Mesothelial cell of epicardium (in vitro differentiated cells): ENCODE results near the gene MRPS18C. TPM values are rescaled to one million over a fixed set of nuclear protein-coding genes. Genes with fewer than 3 reads are reported as not detected.

Experiments used
- DNase-seq, 2 experiments: peaks; one replicate each; pipeline ENCODE4 v3.0.0; 2021; ENCODE audit warnings: low spot score in 2 of 2; ENCODE audit not compliant: unreplicated experiment in 2 of 2
- H3K27ac Mint-ChIP-seq: 2 replicates; pipeline ENCODE4 v1.8.0; 2021; ENCODE audit warnings: mixed read lengths
- H3K27me3 Mint-ChIP-seq: 2 replicates; pipeline ENCODE4 v1.8.0; 2021; ENCODE audit warnings: low read depth, mixed read lengths
- H3K36me3 Mint-ChIP-seq: 2 replicates; pipeline ENCODE4 v1.8.0; 2021; ENCODE audit warnings: mixed read lengths
- H3K4me1 Mint-ChIP-seq: 2 replicates; pipeline ENCODE4 v1.8.0; 2021; ENCODE audit warnings: mixed read lengths
- H3K4me3 Mint-ChIP-seq: 2 replicates; pipeline ENCODE4 v1.8.0; 2021; ENCODE audit warnings: mild to moderate bottlenecking, moderate library complexity, mixed read lengths
- H3K9me3 Mint-ChIP-seq: 2 replicates; pipeline ENCODE4 v1.8.0; 2021; ENCODE audit warnings: mixed read lengths
- total RNA-seq: library from RNA; stranded (reverse); gene quantifications from 3 replicates; pipeline ENCODE4 v1.2.1, GENCODE V29; 2021
- TF ChIP-seq, protein P1 (sequence below): fragments of 200-600 bp; sonication (generic); IDR thresholded peaks from one replicate; pipeline ENCODE4 v1.5.0; 2021; ENCODE audit warnings: antibody characterized with exemption; ENCODE audit not compliant: unreplicated experiment

MRPS18C gene
- total RNA-seq, 1 donor from 2014 or later: 43.1 TPM

DNA sequence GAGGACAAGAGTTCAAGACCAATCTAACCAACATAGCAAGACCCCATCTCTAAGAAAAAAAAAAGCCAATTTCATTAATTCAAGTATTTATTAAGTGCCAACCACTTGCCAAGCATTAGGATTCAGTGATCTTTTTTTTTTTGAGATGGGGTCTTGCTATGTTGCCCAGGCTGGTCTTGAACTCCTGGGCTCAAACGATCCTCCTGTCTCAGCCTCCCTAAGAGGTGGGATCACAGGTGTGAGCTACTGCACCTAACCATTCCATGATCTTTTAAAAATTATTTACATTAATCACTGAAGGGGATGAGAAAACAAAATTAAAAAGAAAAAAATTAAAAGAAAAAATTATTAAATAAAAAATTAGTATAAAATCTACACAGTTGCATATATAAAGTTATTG, 24.7 kb upstream of the MRPS18C start:
- TF ChIP-seq, protein P1, sequence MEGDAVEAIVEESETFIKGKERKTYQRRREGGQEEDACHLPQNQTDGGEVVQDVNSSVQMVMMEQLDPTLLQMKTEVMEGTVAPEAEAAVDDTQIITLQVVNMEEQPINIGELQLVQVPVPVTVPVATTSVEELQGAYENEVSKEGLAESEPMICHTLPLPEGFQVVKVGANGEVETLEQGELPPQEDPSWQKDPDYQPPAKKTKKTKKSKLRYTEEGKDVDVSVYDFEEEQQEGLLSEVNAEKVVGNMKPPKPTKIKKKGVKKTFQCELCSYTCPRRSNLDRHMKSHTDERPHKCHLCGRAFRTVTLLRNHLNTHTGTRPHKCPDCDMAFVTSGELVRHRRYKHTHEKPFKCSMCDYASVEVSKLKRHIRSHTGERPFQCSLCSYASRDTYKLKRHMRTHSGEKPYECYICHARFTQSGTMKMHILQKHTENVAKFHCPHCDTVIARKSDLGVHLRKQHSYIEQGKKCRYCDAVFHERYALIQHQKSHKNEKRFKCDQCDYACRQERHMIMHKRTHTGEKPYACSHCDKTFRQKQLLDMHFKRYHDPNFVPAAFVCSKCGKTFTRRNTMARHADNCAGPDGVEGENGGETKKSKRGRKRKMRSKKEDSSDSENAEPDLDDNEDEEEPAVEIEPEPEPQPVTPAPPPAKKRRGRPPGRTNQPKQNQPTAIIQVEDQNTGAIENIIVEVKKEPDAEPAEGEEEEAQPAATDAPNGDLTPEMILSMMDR: no peak
- Mint-ChIP-seq H3K4me1 (no peaks in the 10 kb centered on the region), H3K27ac (no peak overlapping the region), H3K27me3 (no peaks in the 10 kb centered on the region), H3K36me3 (peaks cover 13% of the 10 kb centered on the region), H3K4me3 (no peak overlapping the region), H3K9me3 (no peaks in the 10 kb centered on the region)
- DNase-seq: no peak

DNA sequence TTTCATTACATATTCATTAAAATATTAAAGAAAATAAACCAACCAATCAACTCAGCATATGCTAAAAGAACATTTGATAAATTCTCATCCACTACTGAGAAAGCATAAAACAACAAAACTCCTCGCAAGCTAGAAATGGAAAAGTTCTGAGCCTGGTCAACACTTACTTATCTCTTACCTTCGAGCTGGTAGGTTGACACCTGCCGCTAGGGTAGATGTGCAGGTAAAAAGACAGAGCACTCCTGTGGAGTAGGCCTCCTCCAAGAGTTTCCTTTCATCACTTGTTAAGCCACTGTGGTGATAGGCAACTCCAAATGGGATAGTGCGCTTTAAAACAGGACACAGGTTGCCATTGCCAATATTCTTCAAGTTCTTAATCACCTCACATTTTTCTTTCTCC, 19.2 kb upstream of the MRPS18C start:
- no peaks in the 10 kb centered on the region for H3K27me3 Mint-ChIP-seq
- no peak overlapping the region for H3K27ac Mint-ChIP-seq
- H3K4me3 Mint-ChIP-seq: no peak overlapping the region
- H3K9me3 Mint-ChIP-seq: no peaks in the 10 kb centered on the region
- no peak for DNase-seq
- peaks cover 16% of the 10 kb centered on the region for H3K36me3 Mint-ChIP-seq
- H3K4me1 Mint-ChIP-seq: no peaks in the 10 kb centered on the region
- TF ChIP-seq, protein P1: no peak

DNA sequence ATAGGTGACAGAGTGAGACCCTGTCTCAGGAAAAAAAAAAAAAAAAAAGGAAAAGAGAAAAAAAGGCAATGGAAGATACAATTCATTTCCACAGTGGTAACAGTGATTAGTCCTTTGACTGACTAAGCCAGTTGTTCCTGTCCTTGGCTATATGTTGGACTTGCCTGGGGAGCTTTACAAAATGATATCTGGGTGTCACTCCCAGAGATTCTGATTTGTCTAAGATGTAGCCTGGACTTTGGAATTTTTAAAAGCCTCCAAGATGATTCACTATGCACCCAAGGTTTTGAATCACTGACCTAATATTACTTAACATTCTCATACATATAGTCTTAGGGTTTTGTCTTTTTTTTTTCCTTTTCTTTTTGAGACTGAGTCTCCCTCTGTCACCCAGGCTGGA, 17.1 kb upstream of the MRPS18C start:
- Mint-ChIP-seq H3K27ac (no peak overlapping the region), H3K4me1 (no peaks in the 10 kb centered on the region), H3K36me3 (peaks cover 14% of the 10 kb centered on the region), H3K27me3 (no peaks in the 10 kb centered on the region), H3K4me3 (no peak overlapping the region), H3K9me3 (no peaks in the 10 kb centered on the region)
- TF ChIP-seq, protein P1: no peak
- no peak for DNase-seq

GRCh38 chr4:83440148-83440814, 15.6 kb upstream of the MRPS18C start:
- no peaks in the 10 kb centered on the region for H3K9me3 Mint-ChIP-seq
- H3K27ac Mint-ChIP-seq: no peak overlapping the region
- H3K36me3 Mint-ChIP-seq: peaks cover 17% of the 10 kb centered on the region

DNA sequence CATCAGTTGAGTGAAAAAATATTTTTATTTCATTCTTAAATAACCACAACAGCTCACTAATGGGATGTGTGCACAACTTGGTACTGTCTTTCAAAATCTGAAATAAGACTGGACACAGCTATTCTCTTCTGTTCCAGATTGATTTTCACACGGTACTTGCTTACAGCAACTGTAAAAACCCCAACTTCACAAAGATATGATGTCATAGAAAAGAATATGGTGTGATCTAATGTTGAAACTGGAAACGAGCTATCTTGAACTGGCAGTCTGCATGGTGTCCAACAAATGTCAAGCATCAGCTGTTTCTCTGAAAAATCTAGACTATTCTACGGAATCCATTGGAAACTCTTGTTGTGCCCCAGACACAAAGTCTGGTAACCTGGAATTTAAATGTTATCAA, 15.0 kb upstream of the MRPS18C start:
- H3K27ac Mint-ChIP-seq: no peak overlapping the region
- peaks cover 17% of the 10 kb centered on the region for H3K36me3 Mint-ChIP-seq
- no peaks in the 10 kb centered on the region for H3K4me1 Mint-ChIP-seq
- no peaks in the 10 kb centered on the region for H3K27me3 Mint-ChIP-seq
- no peak for DNase-seq
- no peaks in the 10 kb centered on the region for H3K9me3 Mint-ChIP-seq
- H3K4me3 Mint-ChIP-seq: no peak overlapping the region
- TF ChIP-seq, protein P1: no peak

More at GRCh38 chr4:83440148-83440814, 15.6 kb upstream of the MRPS18C start:
- TF ChIP-seq, protein P1: no peak
- H3K27me3 Mint-ChIP-seq: no peaks in the 10 kb centered on the region
- DNase-seq: no peak
- H3K4me3 Mint-ChIP-seq: no peak overlapping the region
- H3K4me1 Mint-ChIP-seq: no peaks in the 10 kb centered on the region

GRCh38 chr4:83449009-83449408, 6.8 kb upstream of the MRPS18C start:
- Mint-ChIP-seq H3K36me3 (peaks cover 6% of the 10 kb centered on the region), H3K9me3 (no peaks in the 10 kb centered on the region), H3K27me3 (no peaks in the 10 kb centered on the region), H3K4me3 (no peak overlapping the region), H3K27ac (no peak overlapping the region), H3K4me1 (peaks cover 3% of the 10 kb centered on the region)
- TF ChIP-seq, protein P1: no peak
- DNase-seq: no peak
